22Rv1 (cell line): ENCODE measurements around the gene MMP14.

Experiments used
- H3K27ac ChIP-seq: fragments of 450-650 bp; 2 replicates; pipeline ENCODE4 v1.5.1; 2017
- ZFX ChIP-seq: fragments of 450-650 bp; IDR thresholded peaks from 2 replicates; pipeline ENCODE4 v1.6.1; 2017; ENCODE audit warnings: antibody characterized with exemption, borderline replicate concordance
- TF ChIP-seq, protein P1 (sequence below): fragments of 450-650 bp; IDR thresholded peaks from 2 replicates; pipeline ENCODE4 v1.5.1; 2017; ENCODE audit warnings: mild to moderate bottlenecking

MMP14 gene

GRCh38 chr14:22807432-22808087 lies 28.8 kb upstream of the MMP14 start:
- H3K27ac ChIP-seq: no peak overlapping the region
- TF ChIP-seq, protein P1, sequence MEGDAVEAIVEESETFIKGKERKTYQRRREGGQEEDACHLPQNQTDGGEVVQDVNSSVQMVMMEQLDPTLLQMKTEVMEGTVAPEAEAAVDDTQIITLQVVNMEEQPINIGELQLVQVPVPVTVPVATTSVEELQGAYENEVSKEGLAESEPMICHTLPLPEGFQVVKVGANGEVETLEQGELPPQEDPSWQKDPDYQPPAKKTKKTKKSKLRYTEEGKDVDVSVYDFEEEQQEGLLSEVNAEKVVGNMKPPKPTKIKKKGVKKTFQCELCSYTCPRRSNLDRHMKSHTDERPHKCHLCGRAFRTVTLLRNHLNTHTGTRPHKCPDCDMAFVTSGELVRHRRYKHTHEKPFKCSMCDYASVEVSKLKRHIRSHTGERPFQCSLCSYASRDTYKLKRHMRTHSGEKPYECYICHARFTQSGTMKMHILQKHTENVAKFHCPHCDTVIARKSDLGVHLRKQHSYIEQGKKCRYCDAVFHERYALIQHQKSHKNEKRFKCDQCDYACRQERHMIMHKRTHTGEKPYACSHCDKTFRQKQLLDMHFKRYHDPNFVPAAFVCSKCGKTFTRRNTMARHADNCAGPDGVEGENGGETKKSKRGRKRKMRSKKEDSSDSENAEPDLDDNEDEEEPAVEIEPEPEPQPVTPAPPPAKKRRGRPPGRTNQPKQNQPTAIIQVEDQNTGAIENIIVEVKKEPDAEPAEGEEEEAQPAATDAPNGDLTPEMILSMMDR: no peak
- no peak for TF ChIP-seq ZFX

GRCh38 chr14:22808388-22809209 lies 27.8 kb upstream of the MMP14 start:
- no peak overlapping the region for H3K27ac ChIP-seq
- TF ChIP-seq, protein P1: no peak
- TF ChIP-seq ZFX: no peak

GRCh38 chr14:22811722-22812121 lies 24.7 kb upstream of the MMP14 start:
- TF ChIP-seq ZFX: no peak
- TF ChIP-seq, protein P1: no peak
- H3K27ac ChIP-seq: no peak overlapping the region

- TF ChIP-seq, protein P1: no peak
- no peak for TF ChIP-seq ZFX
- no peak overlapping the region for H3K27ac ChIP-seq
Observed at GRCh38 chr14:22812744-22813143, 23.6 kb upstream of the MMP14 start.

GRCh38 chr14:22813145-22813544 lies 23.2 kb upstream of the MMP14 start:
- no peak overlapping the region for H3K27ac ChIP-seq
- TF ChIP-seq, protein P1: no peak
- no peak for TF ChIP-seq ZFX

GRCh38 chr14:22814373-22814772 lies 22.0 kb upstream of the MMP14 start:
- TF ChIP-seq, protein P1: no peak
- no peak for TF ChIP-seq ZFX

More at GRCh38 chr14:22814373-22814772, 22.0 kb upstream of the MMP14 start:
- no peak overlapping the region for H3K27ac ChIP-seq
